Right forelimb (tissue), 1 donor: ENCODE measurements around the gene FKBP10.
"Not testable (repeated sequence)": the region's sequence is repeated elsewhere in the genome, so short reads cannot be mapped to it uniquely, and the experiment has no call there.

Experiments
- DNase-seq: peaks from one replicate; pipeline ENCODE4 v3.0.0-alpha.2; 2018

Gene FKBP10

DNA sequence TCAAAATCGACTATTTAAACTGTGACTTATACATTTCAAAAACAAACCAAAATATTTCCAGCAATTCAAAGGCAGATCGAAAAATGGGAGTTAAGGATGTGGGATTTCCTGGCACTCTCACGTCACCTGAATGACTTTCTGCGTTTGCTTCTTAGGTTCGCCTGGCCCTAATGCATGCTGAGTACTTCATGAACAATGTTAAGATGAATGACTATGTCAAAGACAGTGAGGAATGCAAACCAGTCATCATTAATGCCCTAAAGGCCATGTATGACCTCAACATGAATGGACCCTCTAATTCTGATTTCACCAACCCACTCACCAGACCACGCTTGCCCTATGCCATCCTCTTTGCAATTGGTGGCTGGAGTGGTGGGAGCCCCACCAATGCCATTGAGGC lies 32.2 kb downstream of the FKBP10 start:
- DNase-seq = no peak

- DNase-seq = no peak
Measured at GRCh38 chr17:41848788-41849187, 36.0 kb downstream of the FKBP10 start.

DNA sequence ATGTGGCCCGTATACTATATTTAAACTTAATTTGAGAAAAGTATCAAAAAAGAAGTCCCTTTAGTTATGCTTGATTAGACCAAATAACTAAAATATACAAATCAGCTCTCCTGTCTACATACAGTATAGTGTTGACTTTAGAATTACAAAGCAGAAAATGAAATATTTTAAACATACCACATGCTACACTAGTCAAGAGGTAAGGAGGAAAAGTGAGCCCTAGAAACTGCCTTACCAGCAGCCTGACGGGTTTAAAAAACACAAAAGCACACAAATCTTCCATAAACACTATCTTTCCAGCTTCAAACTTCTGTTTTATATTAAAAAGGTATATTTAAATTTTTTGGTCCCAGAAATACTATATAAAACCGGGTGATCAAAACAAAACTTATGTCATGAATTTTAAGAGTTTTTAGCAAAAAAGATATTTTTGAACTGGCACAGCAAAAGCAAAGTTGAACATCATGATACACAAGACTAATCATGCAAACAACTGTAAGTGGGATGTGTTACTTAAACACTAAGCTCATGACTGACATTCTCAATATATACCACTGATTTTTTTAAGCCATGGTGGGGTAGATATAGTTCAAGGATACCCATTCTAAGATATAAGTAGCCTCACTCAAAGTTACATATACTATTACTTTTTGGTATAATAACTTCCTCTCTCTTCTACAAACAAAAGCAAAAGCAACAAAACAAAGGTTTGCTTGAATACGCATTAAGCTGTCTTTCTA lies 36.6 kb downstream of the FKBP10 start:
- no peak for DNase-seq

DNA sequence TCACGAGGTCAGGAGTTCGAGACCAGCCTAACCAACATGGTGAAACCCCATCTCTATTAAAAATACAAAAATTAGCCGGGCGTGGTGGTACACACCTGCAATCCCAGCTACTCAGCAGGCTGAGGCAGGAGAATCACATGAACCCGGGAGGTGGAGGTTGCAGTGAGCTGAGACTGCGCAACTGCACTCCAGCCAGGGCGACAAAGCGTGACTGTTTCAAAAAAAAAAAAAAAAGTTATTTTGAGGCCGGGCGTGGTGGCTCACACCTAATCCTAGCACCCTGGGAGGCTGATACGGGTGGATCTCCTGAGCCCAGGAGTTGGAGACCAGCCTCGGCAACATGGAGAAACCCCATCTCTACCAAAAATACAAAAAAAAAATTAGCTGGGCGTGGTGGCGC lies 38.6 kb downstream of the FKBP10 start:
- DNase-seq = not testable (repeated sequence)

DNA sequence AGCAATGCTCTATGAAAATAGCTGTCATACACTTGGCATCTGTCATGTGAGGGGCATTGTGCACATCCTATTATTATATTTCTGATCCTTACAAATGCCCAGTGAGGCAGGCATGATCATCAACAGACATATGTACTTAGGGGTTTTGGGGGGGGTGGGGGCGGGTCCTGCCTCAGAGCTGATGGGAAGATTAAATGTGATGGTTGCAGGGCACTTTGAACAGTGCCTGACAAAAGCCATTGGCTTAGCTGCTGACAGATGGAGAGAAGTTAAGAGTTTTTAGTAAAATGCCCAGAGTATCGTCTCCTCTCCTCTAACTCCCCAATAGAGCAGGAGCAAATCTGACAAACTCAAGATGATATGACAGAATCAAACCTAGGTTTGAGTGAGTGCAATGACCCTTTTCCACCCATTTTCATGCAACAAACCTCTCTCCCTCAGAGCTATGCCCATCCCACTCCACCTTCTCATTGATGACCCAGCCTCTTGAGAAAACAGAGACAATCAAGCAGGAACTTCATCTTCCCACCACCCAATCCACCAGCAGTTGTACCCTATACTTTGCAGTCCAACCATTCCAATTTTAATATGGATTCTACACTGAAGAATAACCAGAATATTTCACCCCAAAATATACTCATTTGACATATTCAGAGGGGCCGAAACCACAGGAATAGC lies 47.6 kb downstream of the FKBP10 start:
- no peak for DNase-seq

GRCh38 chr17:41863074-41863848 lies 50.5 kb downstream of the FKBP10 start:
- no peak for DNase-seq

DNA sequence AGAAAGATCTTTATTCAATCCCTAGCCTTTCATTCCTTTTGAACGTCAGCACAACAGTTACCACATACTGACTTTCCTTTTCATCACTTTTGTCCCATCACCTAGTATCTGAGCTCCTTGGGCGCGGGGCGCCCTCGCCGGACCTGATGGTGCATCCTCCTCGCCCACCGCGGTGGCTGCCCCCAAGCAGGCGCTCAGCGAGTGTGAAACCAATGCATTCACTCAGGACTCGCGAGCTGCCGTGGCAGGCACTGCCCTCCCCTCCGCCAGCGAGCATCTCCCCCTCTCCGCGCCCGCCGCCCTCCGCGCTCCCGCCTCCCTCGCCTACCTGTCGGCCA lies 51.7 kb downstream of the FKBP10 start:
- DNase-seq = no peak

GRCh38 chr17:41864836-41865595 lies 52.2 kb downstream of the FKBP10 start, which contains the start of gene KLHL11:
Gene KLHL11, minus strand, starts transcription at chr17:41865423. Its CDS starts 53 bp downstream, at chr17:41865370.
- DNase-seq = peak; percentile 91

DNA sequence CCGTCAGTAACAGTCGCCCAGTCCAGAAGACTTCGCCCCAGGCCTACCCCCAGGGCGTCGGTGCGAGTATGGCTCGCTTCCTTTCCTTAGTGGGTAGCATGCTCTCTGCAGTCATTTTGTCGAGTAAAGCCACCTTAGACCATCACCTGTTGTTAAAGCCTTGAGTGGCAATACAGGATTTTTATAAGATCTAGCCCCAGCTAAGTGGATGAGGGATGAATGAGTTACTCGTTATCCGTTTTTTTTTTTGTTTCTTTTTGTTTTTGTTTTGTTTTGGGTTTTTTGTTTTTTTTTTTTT lies 52.7 kb downstream of the FKBP10 start:
- no peak for DNase-seq

DNA sequence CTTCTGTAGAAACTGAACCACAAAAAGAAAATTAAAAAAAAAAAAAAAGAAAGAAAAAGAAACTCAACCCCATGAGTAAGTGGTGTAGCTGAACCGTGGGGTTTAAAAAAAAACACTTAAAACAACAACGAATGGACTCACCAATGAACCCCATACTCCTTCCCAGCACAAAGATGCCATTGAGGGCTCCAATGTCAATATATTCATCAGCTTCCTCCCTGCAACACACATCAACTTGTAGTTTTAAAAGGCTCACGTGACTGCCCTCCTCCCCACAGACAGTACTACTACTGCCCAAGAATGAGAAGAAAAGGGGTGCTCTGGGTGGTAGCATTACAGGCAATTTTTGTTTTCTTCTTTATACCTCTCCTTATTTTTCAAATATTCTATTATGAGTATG lies 55.8 kb downstream of the FKBP10 start:
- DNase-seq = no peak

GRCh38 chr17:41869426-41869825 lies 56.6 kb downstream of the FKBP10 start:
- no peak for DNase-seq

GRCh38 chr17:41870097-41870496 lies 57.3 kb downstream of the FKBP10 start:
- DNase-seq = no peak

- no peak for DNase-seq
Measured at GRCh38 chr17:41870627-41871026, 57.8 kb downstream of the FKBP10 start.

- DNase-seq = no peak
Measured at GRCh38 chr17:41871789-41872188, 59.0 kb downstream of the FKBP10 start.
